Epithelial cell of esophagus (primary cell): ENCODE results near the gene RHOA.
A peak's percentile ranks its signal among the peaks of the same experiment; 100 is the strongest.

Experiments used
- DNase-seq: peaks from one replicate; pipeline ENCODE4 v3.0.0; 2010; ENCODE audit warnings: low read depth
- H3K4me3 ChIP-seq: 2 replicates; pipeline ENCODE4 v1.5.1; 2011; ENCODE audit warnings: mild to moderate bottlenecking, low read length, control low read depth
- CTCF ChIP-seq: IDR thresholded peaks from 2 replicates; pipeline ENCODE4 v1.5.1; 2011; ENCODE audit warnings: low read depth, mild to moderate bottlenecking, low read length, control low read depth, inconsistent platforms; ENCODE audit not compliant: insufficient read depth; ENCODE audit errors: missing control alignments

RHOA gene

GRCh38 chr3:49387721-49388120, 24.1 kb downstream of the RHOA start:
- H3K4me3 ChIP-seq, result no peak overlapping the region
- no peak for TF ChIP-seq CTCF
- peak; percentile 77 for DNase-seq

GRCh38 chr3:49386056-49386756, 25.6 kb downstream of the RHOA start:
- no peak for TF ChIP-seq CTCF
- no peak for DNase-seq
- no peak overlapping the region for H3K4me3 ChIP-seq

- no peak for DNase-seq
Observed at GRCh38 chr3:49385617-49386016, 26.2 kb downstream of the RHOA start.

GRCh38 chr3:49383387-49383786, 28.4 kb downstream of the RHOA start:
- DNase-seq, result no peak
- TF ChIP-seq CTCF, result no peak
- H3K4me3 ChIP-seq, result no peak overlapping the region

More at GRCh38 chr3:49385617-49386016, 26.2 kb downstream of the RHOA start:
- no peak for TF ChIP-seq CTCF
- H3K4me3 ChIP-seq, result no peak overlapping the region

- peak; percentile 52 for DNase-seq
- no peak for TF ChIP-seq CTCF
- no peak overlapping the region for H3K4me3 ChIP-seq
Observed at GRCh38 chr3:49378249-49378895, 33.4 kb downstream of the RHOA start.

- DNase-seq, result peak; percentile 51
- TF ChIP-seq CTCF, result no peak
Observed at GRCh38 chr3:49377483-49377882, 34.3 kb downstream of the RHOA start.

More at GRCh38 chr3:49377483-49377882, 34.3 kb downstream of the RHOA start:
- no peak overlapping the region for H3K4me3 ChIP-seq
